OCI-LY1 (cell line): ENCODE data around the gene ARHGAP21.

Experiments used
- H2AFZ ChIP-seq: fragments of 200-600 bp; sonication (generic), shearing (Covaris generic); 2 replicates; pipeline ENCODE4 v1.6.0; 2014; ENCODE audit warnings: antibody characterized with exemption, mild to moderate bottlenecking, low read length
- H3F3A ChIP-seq: fragments of 200-600 bp; sonication (generic), shearing (Covaris generic); 2 replicates; pipeline ENCODE4 v1.6.0; 2014; ENCODE audit warnings: mild to moderate bottlenecking, antibody characterized with exemption, low read length, moderate library complexity; ENCODE audit not compliant: insufficient read depth
- H3K27ac ChIP-seq: fragments of 200-600 bp; sonication (generic); 2 replicates; pipeline ENCODE4 v1.5.1; 2014; ENCODE audit warnings: low read length, mixed run types, mild to moderate bottlenecking, low read depth; ENCODE audit not compliant: poor library complexity, severe bottlenecking
- H3K27me3 ChIP-seq: fragments of 200-600 bp; sonication (generic); 2 replicates; pipeline ENCODE4 v1.6.0; 2014; ENCODE audit warnings: antibody characterized with exemption, mild to moderate bottlenecking, low read length, moderate library complexity; ENCODE audit not compliant: insufficient read depth
- H3K36me3 ChIP-seq: fragments of 200-600 bp; sonication (generic); 2 replicates; pipeline ENCODE4 v1.6.1; 2014; ENCODE audit warnings: mild to moderate bottlenecking, antibody characterized with exemption, low read length, moderate library complexity, mixed read lengths; ENCODE audit not compliant: insufficient read depth
- H3K4me1 ChIP-seq: fragments of 200-600 bp; sonication (generic); 2 replicates; pipeline ENCODE4 v1.5.1; 2014; ENCODE audit warnings: mild to moderate bottlenecking, low read length, moderate library complexity; ENCODE audit not compliant: insufficient read depth, severe bottlenecking
- H3K4me2 ChIP-seq: fragments of 200-600 bp; sonication (generic), shearing (Covaris generic); 2 replicates; pipeline ENCODE4 v1.6.1; 2014; ENCODE audit warnings: low read length
- H3K4me3 ChIP-seq: fragments of 200-600 bp; sonication (generic); 2 replicates; pipeline ENCODE4 v1.5.1; 2014; ENCODE audit warnings: low read length, low read depth, mild to moderate bottlenecking, mixed read lengths; ENCODE audit not compliant: poor library complexity, severe bottlenecking
- H3K79me2 ChIP-seq: fragments of 200-600 bp; shearing (Covaris generic); 2 replicates; pipeline ENCODE4 v1.6.1; 2016; ENCODE audit warnings: mixed run types, low read length, mixed read lengths; ENCODE audit not compliant: insufficient read depth
- H3K9ac ChIP-seq: fragments of 200-600 bp; sonication (generic), shearing (Covaris generic); 2 replicates; pipeline ENCODE4 v1.6.1; 2014; ENCODE audit warnings: mild to moderate bottlenecking, low read length, mixed read lengths
- H3K9me2 ChIP-seq: fragments of 200-600 bp; sonication (generic), shearing (Covaris generic); 2 replicates; pipeline ENCODE4 v1.6.1; 2014; ENCODE audit warnings: low read depth, mild to moderate bottlenecking, low read length, mixed read lengths
- H3K9me3 ChIP-seq: fragments of 200-600 bp; shearing (Covaris generic); 2 replicates; pipeline ENCODE4 v1.6.1; 2014; ENCODE audit warnings: low read length, mixed read lengths
- H4K20me1 ChIP-seq: fragments of 200-600 bp; sonication (generic), shearing (Covaris generic); 2 replicates; pipeline ENCODE4 v1.6.0; 2016; ENCODE audit warnings: mild to moderate bottlenecking, low read length; ENCODE audit not compliant: insufficient read depth
- CTCF ChIP-seq: fragments of 200-600 bp; sonication (generic), shearing (Covaris generic); IDR thresholded peaks from 2 replicates; pipeline ENCODE4 v1.5.1; 2017; ENCODE audit warnings: mild to moderate bottlenecking, antibody characterized with exemption, low read length, moderate library complexity, mixed read lengths
- EZH2 ChIP-seq: fragments of 200-600 bp; sonication (generic), shearing (Covaris generic); IDR thresholded peaks from 2 replicates; pipeline ENCODE4 v1.8.0; 2017; ENCODE audit warnings: borderline replicate concordance, mixed run types, mild to moderate bottlenecking, antibody characterized with exemption, low read length, moderate library complexity, mixed read lengths

The ARHGAP21 gene

GRCh38 chr10:24639124-24639523 is 84.6 kb downstream of the ARHGAP21 start:
- Histone ChIP-seq H4K20me1 (no peaks in the 10 kb centered on the region), H3K9ac (no peak overlapping the region), H3K9me3 (no peaks in the 10 kb centered on the region), H3K27me3 (no peaks in the 10 kb centered on the region), H3K36me3 (no peaks in the 10 kb centered on the region), H3K4me3 (no peak overlapping the region), H3F3A (no peaks in the 10 kb centered on the region), H3K4me1 (no peaks in the 10 kb centered on the region), H3K9me2 (no peaks in the 10 kb centered on the region), H3K27ac (no peak overlapping the region), H3K79me2 (no peaks in the 10 kb centered on the region), H3K4me2 (no peak overlapping the region), H2AFZ (no peak overlapping the region)
- TF ChIP-seq EZH2 = no peak
- no peak for TF ChIP-seq CTCF

GRCh38 chr10:24625778-24626177 is 97.9 kb downstream of the ARHGAP21 start:
- H3F3A ChIP-seq = no peaks in the 10 kb centered on the region
- H3K4me1 ChIP-seq = no peaks in the 10 kb centered on the region
- no peak overlapping the region for H2AFZ ChIP-seq
- no peaks in the 10 kb centered on the region for H3K9me2 ChIP-seq
- no peak for TF ChIP-seq CTCF
- no peak for TF ChIP-seq EZH2
- no peaks in the 10 kb centered on the region for H3K9me3 ChIP-seq
- H3K4me2 ChIP-seq = no peak overlapping the region
- H3K27me3 ChIP-seq = no peaks in the 10 kb centered on the region
- no peaks in the 10 kb centered on the region for H3K79me2 ChIP-seq
- H3K27ac ChIP-seq = no peak overlapping the region
- H3K9ac ChIP-seq = no peak overlapping the region
- no peaks in the 10 kb centered on the region for H4K20me1 ChIP-seq
- no peaks in the 10 kb centered on the region for H3K36me3 ChIP-seq
- no peak overlapping the region for H3K4me3 ChIP-seq

GRCh38 chr10:24623383-24623782 is 100.3 kb downstream of the ARHGAP21 start:
- H3K79me2 ChIP-seq = no peaks in the 10 kb centered on the region
- H3K27me3 ChIP-seq = no peaks in the 10 kb centered on the region
- no peaks in the 10 kb centered on the region for H3K36me3 ChIP-seq
- H3K9me3 ChIP-seq = no peaks in the 10 kb centered on the region
- H3K9ac ChIP-seq = no peak overlapping the region
- no peak overlapping the region for H3K4me2 ChIP-seq
- no peak overlapping the region for H3K27ac ChIP-seq
- H3K4me1 ChIP-seq = no peaks in the 10 kb centered on the region
- H4K20me1 ChIP-seq = no peaks in the 10 kb centered on the region
- TF ChIP-seq CTCF (no peak), EZH2 (no peak)
- no peak overlapping the region for H2AFZ ChIP-seq
- no peaks in the 10 kb centered on the region for H3F3A ChIP-seq
- no peaks in the 10 kb centered on the region for H3K9me2 ChIP-seq
- no peak overlapping the region for H3K4me3 ChIP-seq
